K562 treated with DMSO at 1 percent for 24 hours (cell line): ENCODE measurements around the gene TBC1D22B. TPM values are rescaled to one million over a fixed set of nuclear protein-coding genes. Genes with fewer than 3 reads are reported as not detected.

Experiments
- total RNA-seq: library from RNA; unstranded; fragments of 300-600 nt; gene quantifications from 2 replicates; pipeline ENCODE4 v1.2.3, GENCODE V29; 2022; ENCODE audit warnings: low read depth; ENCODE audit not compliant: insufficient read depth

The TBC1D22B gene, protein sequence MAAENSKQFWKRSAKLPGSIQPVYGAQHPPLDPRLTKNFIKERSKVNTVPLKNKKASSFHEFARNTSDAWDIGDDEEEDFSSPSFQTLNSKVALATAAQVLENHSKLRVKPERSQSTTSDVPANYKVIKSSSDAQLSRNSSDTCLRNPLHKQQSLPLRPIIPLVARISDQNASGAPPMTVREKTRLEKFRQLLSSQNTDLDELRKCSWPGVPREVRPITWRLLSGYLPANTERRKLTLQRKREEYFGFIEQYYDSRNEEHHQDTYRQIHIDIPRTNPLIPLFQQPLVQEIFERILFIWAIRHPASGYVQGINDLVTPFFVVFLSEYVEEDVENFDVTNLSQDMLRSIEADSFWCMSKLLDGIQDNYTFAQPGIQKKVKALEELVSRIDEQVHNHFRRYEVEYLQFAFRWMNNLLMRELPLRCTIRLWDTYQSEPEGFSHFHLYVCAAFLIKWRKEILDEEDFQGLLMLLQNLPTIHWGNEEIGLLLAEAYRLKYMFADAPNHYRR
- total RNA-seq: 24.4 and 25.5 TPM in 2 replicates

DNA sequence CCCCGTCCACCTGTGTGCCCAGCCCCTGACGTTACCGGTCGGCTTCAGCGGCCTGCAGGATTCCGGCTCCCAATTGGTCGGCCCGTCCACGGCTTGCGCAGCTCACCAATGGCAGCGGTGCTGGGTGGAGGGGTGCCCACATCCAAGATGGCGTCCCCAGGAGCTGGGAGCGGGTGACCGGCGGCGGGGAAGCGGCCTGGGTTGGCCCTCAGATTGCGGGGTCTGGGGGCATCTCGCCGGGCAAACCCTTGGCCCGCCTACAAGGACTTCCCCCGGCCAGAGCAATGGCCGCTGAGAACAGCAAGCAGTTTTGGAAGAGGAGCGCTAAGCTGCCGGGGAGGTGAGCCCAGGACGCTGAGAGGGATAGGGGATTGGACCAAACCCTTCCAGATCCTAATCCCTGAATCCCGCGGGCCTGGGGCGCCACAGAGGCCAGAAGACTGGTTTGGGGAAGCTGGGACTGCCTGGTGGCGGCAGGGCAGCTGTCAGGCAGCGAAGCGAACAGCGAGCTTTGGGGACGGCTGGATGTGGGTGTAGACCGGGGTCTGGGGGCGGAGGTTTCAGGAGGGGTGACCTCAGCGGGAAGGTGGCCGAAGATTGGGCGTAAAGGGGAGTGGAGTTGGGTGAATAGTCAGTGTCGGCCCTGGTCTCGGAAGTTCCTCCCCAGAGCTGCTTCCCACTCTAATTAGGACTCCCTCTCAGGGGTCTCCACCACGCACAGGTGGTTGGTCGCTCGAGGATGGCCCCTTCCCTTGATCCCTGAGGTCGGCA, at the start of gene TBC1D22B, which contains the start of gene TMEM217:
Gene TBC1D22B, plus strand, starts transcription at position 139 of the 771 bp plus-strand sequence. Its CDS starts 146 bp downstream, at position 285.
Gene TMEM217, minus strand, starts transcription at position 511 of the 771 bp plus-strand sequence. CDS start 39,114 bp downstream, outside the sequence.

DNA sequence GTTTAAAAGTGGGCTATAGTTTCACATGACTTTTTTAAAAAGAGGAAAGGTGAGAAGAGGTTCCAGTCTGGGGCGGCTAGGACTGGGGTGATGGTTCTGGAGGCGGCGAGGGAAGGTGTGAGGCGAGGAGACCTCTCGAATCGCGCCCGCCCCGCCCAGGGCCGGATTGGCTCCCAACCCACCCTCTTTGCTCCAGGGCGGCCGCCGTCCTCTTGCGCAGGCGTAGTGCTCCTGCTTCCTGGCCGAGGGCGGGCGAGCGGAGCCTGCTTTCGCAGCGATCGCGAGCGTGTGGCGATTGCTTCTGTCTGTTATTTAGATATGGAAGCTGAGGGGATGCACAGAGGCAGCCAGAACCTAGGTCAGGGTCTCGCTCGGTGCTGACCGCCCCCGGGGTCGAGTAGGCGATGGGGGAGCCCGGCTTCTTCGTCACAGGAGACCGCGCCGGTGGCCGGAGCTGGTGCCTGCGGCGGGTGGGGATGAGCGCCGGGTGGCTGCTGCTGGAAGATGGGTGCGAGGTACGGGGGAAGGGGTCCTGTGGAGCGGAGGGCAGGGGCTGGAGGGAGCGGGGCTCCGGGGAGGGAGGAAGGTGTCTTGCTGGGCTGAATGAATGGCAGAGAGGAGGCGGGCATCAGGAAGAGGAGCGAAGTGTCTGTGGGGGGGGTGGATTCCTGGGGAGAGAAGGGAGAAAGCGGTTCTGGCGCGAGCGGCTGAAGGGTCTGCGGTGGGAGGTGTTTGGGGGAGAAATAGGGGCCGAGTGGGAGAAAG, 96.4 kb downstream of the TBC1D22B start, which contains the start of gene RNF8:
Gene RNF8, plus strand, starts transcription at position 223 of the 765 bp plus-strand sequence. Its CDS starts 182 bp downstream, at position 405.

Other genes with a start within 250 kb of the TBC1D22B start
- gene PIM1, start 87.6 kb upstream of the TBC1D22B start, total RNA-seq: 558 and 658 TPM in 2 replicates
- 6.1 and 6.3 TPM in 2 replicates for gene TMEM217, start 372 bp downstream of the TBC1D22B start, total RNA-seq
- gene RNF8, start 96.2 kb downstream of the TBC1D22B start, total RNA-seq: 19.5 and 22.5 TPM in 2 replicates
- 52.0 and 52.6 TPM in 2 replicates for gene CMTR1, start 175.4 kb downstream of the TBC1D22B start, total RNA-seq
- gene CCDC167, start 242.1 kb downstream of the TBC1D22B start, total RNA-seq: 70.5 and 83.0 TPM in 2 replicates